ENCODE results near the gene GSK3B. TPM values are rescaled to one million over a fixed set of nuclear protein-coding genes. Genes with fewer than 3 reads are reported as not detected.

GSK3B gene
- total and polyA plus RNA-seq, 2 donors (not counting 3 experiments of a cell fraction or from before 2014, with no cell fraction given), result 22.1 to 50.1 TPM

DNA sequence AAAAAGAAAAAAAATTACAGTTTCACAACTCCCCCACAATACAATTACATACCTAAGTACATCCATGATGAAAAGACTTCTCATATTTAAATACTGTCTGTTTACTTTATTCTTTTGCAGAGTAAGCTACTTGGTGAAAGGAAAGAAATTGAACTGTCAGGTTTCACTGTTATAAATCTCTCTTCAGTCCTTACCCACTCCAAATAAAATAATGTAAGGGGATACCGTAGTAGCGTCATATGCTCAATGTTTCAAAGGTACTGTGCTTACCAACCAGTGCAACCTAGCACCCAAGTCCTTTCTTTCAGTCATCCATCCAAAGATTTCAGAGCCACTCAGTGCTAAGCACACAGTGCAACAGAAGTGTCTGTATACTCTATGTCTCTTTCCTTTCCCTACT lies 13.4 kb downstream of the GSK3B start:
- no peak for TF ChIP-seq POLR2AphosphoS5 (IDR thresholded peaks at IDR 0.05; ENCODE audit: insufficient read depth, low read depth, low read length)
- Histone ChIP-seq H4K20me1 (replicated peaks; ENCODE audit: control insufficient read depth, extremely low read depth, insufficient read depth, low read length) (peaks cover 20% of the 10 kb centered on the region), H3K9me3 (replicated peaks; ENCODE audit: control insufficient read depth, insufficient read depth, low read length) (no peaks in the 10 kb centered on the region), H2AFZ (ENCODE audit: low read depth, low read length) (no peak overlapping the region), H3K9me1 (replicated peaks; ENCODE audit: control insufficient read depth, extremely low read depth, insufficient read depth, low read length) (peaks cover 8% of the 10 kb centered on the region), H3K36me3 (ENCODE audit: control insufficient read depth in 2 of 2, extremely low read depth in 1 of 2, insufficient read depth in 2 of 2, low read length in 2 of 2) (no peaks in the 10 kb centered on the region), H3K79me2 (ENCODE audit: control insufficient read depth, insufficient read depth, low read length) (peaks cover 96% of the 10 kb centered on the region), H3K4me2 (ENCODE audit: insufficient read depth, low read length) (no peak overlapping the region), H3K9ac (replicated peaks; ENCODE audit: extremely low read depth, insufficient read depth, low read length) (no peak overlapping the region), H3K27ac (ENCODE audit: insufficient read depth, low read depth, low read length) (no peak overlapping the region), H3K4me1 (ENCODE audit: control insufficient read depth, extremely low read depth, insufficient read depth, low read length) (no peaks in the 10 kb centered on the region), H3K4me3 (replicated peaks in 1 of 3; ENCODE audit: insufficient read depth in 1 of 3, low read depth in 1 of 3, low read length in 3 of 3) (no peak overlapping the region), H3K27me3 (ENCODE audit: control insufficient read depth in 2 of 2, insufficient read depth in 2 of 2, low read length in 2 of 2) (no peaks in the 10 kb centered on the region)
- ChIA-PET POLR2A (no interaction called here), CTCF (interaction anchor here (0.8 to 2.3 kb wide), 3 partner anchors 10 to 189 kb away, joined by 3 to 6 read pairs (median 5); no protein-coding TSS in a partner anchor)
- DNase-seq (ENCODE audit: low read depth, low spot score) (no peak), FAIRE-seq (no peak)
- dilution Hi-C loops (cut with MboI; ENCODE audit: extremely low pct_ligation_motif_present, low sequenced_read_pairs) (no loop called here), intact Hi-C loops (cut with micrococcal nuclease) (no loop called here)
- BruUV-seq (replicated peaks), result no TSS peak

DNA sequence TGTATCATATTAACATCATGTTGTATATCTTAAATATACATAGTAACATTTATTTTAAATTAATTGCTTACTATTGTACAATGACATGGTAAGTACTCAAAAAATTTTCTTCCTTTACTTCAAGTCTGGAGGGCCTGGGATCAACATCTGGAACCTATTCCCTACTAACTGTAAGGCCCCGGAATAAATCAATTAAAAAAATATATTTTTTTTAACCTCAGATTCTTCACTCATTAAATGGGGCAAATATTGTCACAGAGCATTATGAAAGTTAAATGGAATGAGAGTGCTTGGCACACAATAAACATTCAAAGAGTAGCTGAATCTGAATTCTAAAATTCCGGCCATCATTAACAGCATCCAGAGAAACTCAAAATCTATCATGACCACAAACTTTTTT lies 16.5 kb downstream of the GSK3B start:
- ChIA-PET CTCF (interaction anchor here (1.1 to 1.9 kb wide), 2 partner anchors 14 to 106 kb away, joined by 3 to 5 read pairs; no protein-coding TSS in a partner anchor), POLR2A (interaction anchor here (1.0 kb wide), 1 partner anchor 18 kb away, joined by 3 read pairs; no protein-coding TSS in a partner anchor)
- TF ChIP-seq POLR2AphosphoS5 (IDR thresholded peaks at IDR 0.05; ENCODE audit: insufficient read depth, low read depth, low read length), result no peak
- no peak for TF ChIP-seq FOS (IDR thresholded peaks at IDR 0.05; ENCODE audit: borderline replicate concordance, insufficient read depth, low read length)
- TF ChIP-seq MYC (IDR thresholded peaks at IDR 0.05; ENCODE audit: low read depth, low read length), result no peak
- no peak for TF ChIP-seq JUN (IDR thresholded peaks at IDR 0.05; ENCODE audit: borderline replicate concordance, insufficient read depth, insufficient read length, low read depth)
- no peak for TF ChIP-seq GATA2 (IDR thresholded peaks at IDR 0.05; ENCODE audit: insufficient read depth, insufficient read length, low read depth, low read length)
- TF ChIP-seq MAX (IDR thresholded peaks at IDR 0.05; ENCODE audit: insufficient read depth, insufficient read length), result no peak
- no peaks in the 10 kb centered on the region for H3K27me3 ChIP-seq (ENCODE audit: control insufficient read depth in 2 of 2, insufficient read depth in 2 of 2, low read length in 2 of 2)
- H3K36me3 ChIP-seq (ENCODE audit: control insufficient read depth in 2 of 2, extremely low read depth in 1 of 2, insufficient read depth in 2 of 2, low read length in 2 of 2), result no peaks in the 10 kb centered on the region
- DNase-seq (ENCODE audit: low read depth, low spot score) (no peak), FAIRE-seq (no peak)
- no peaks in the 10 kb centered on the region for H3K9me3 ChIP-seq (replicated peaks; ENCODE audit: control insufficient read depth, insufficient read depth, low read length)
- no peak overlapping the region for H3K4me3 ChIP-seq (replicated peaks in 1 of 3; ENCODE audit: insufficient read depth in 1 of 3, low read depth in 1 of 3, low read length in 3 of 3)
- H3K9me1 ChIP-seq (replicated peaks; ENCODE audit: control insufficient read depth, extremely low read depth, insufficient read depth, low read length), result no peaks in the 10 kb centered on the region
- peaks cover 96% of the 10 kb centered on the region for H3K79me2 ChIP-seq (ENCODE audit: control insufficient read depth, insufficient read depth, low read length)
- no peak overlapping the region for H3K9ac ChIP-seq (replicated peaks; ENCODE audit: extremely low read depth, insufficient read depth, low read length)
- dilution Hi-C loops (cut with MboI; ENCODE audit: extremely low pct_ligation_motif_present, low sequenced_read_pairs), result no loop called here
- H4K20me1 ChIP-seq (replicated peaks; ENCODE audit: control insufficient read depth, extremely low read depth, insufficient read depth, low read length), result peaks cover 20% of the 10 kb centered on the region
- no TSS peak for BruUV-seq (replicated peaks)
- no peak overlapping the region for H3K4me2 ChIP-seq (ENCODE audit: insufficient read depth, low read length)
- no peaks in the 10 kb centered on the region for H3K4me1 ChIP-seq (ENCODE audit: control insufficient read depth, extremely low read depth, insufficient read depth, low read length)
- intact Hi-C loops (cut with micrococcal nuclease), result no loop called here
- H2AFZ ChIP-seq (ENCODE audit: low read depth, low read length), result no peak overlapping the region
- H3K27ac ChIP-seq (ENCODE audit: insufficient read depth, low read depth, low read length), result no peak overlapping the region
